ENCODE results near the gene PAXX. TPM values are rescaled to one million over a fixed set of nuclear protein-coding genes. Genes with fewer than 3 reads are reported as not detected.

Gene PAXX
- total RNA-seq, result 14.9 and 23.6 TPM in 2 replicates

GRCh38 chr9:136991993-136992818 lies at the start of gene PAXX:
PAXX (plus strand) TSS chr9:136992422; CDS start chr9:136992444, 22 bp downstream.

GRCh38 chr9:136944519-136945332 lies 47.5 kb upstream of the PAXX start, which contains the start of the genes C8G and FBXW5:
C8G (plus strand) TSS chr9:136945243; CDS start chr9:136945321, 78 bp downstream.
FBXW5 (minus strand) TSS chr9:136944738; CDS start chr9:136944083, 655 bp downstream.

GRCh38 chr9:136951541-136952320 lies 40.5 kb upstream of the PAXX start, which contains the start of gene LCN12:
LCN12 (plus strand) TSS chr9:136952273; CDS start chr9:136952328, 55 bp downstream.

GRCh38 chr9:136977223-136977622 lies 15.0 kb upstream of the PAXX start, which contains the start of gene PTGDS:
PTGDS (plus strand) TSS chr9:136977504; CDS start chr9:136977579, 75 bp downstream.

GRCh38 chr9:136982232-136983051 lies 9.8 kb upstream of the PAXX start, which contains the start of gene LCNL1:
LCNL1 (plus strand) TSS chr9:136982993; CDS start chr9:136983587, 594 bp downstream.

GRCh38 chr9:136996361-136997292 lies 4.4 kb downstream of the PAXX start, which contains the start of gene CLIC3:
CLIC3 (minus strand) TSS chr9:136996568; CDS start chr9:136996543, 25 bp downstream.

GRCh38 chr9:137027369-137028262 lies 35.4 kb downstream of the PAXX start, which contains the start of gene ABCA2:
ABCA2 (minus strand) TSS chr9:137028237; CDS start chr9:137028140, 97 bp downstream.

GRCh38 chr9:137031904-137032640 lies 39.9 kb downstream of the PAXX start, which contains the start of gene FUT7:
FUT7 (minus strand) TSS chr9:137032088; CDS start chr9:137031991, 97 bp downstream.

Other genes with a start within 250 kb of the PAXX start
- not detected in 2 replicates for gene LCN10, start 249.5 kb upstream of the PAXX start, total RNA-seq
- not detected in 2 replicates for gene LCN6, start 243.9 kb upstream of the PAXX start, total RNA-seq
- gene LCN8, start 234.2 kb upstream of the PAXX start, total RNA-seq, result not detected in 2 replicates
- not detected in 2 replicates for gene LCN15, start 227.9 kb upstream of the PAXX start, total RNA-seq
- gene TMEM141, start 201.1 kb upstream of the PAXX start, total RNA-seq, result 84.2 and 95.0 TPM in 2 replicates
- under 0.01 and 0.28 TPM in 2 replicates for gene CCDC183, start 196.1 kb upstream of the PAXX start, total RNA-seq
- 41.4 and 79.9 TPM in 2 replicates for gene RABL6, start 184.5 kb upstream of the PAXX start, total RNA-seq
- gene AJM1, start 149.9 kb upstream of the PAXX start, total RNA-seq, result 1.5 and 6.8 TPM in 2 replicates
- 96.0 and 110 TPM in 2 replicates for gene PHPT1, start 143.0 kb upstream of the PAXX start, total RNA-seq
- 3.3 and 9.6 TPM in 2 replicates for gene MAMDC4, start 140.1 kb upstream of the PAXX start, total RNA-seq
- gene EDF1, start 126.1 kb upstream of the PAXX start, total RNA-seq, result 297 and 393 TPM in 2 replicates
- 9.0 and 28.9 TPM in 2 replicates for gene TRAF2, start 105.9 kb upstream of the PAXX start, total RNA-seq
- gene FBXW5, start 47.7 kb upstream of the PAXX start, total RNA-seq, result 161 and 176 TPM in 2 replicates
- gene C8G, start 47.2 kb upstream of the PAXX start, total RNA-seq, result 0.19 TPM in 1 of 2 replicates, not detected in the other
- gene LCN12, start 40.1 kb upstream of the PAXX start, total RNA-seq, result not detected in 2 replicates
- 1.7 TPM in 1 of 2 replicates, not detected in the other for gene PTGDS, start 14.9 kb upstream of the PAXX start, total RNA-seq
- gene LCNL1, start 9.4 kb upstream of the PAXX start, total RNA-seq, result 0.85 TPM in 1 of 2 replicates, not detected in the other
- 0.56 and 1.7 TPM in 2 replicates for gene CLIC3, start 4.1 kb downstream of the PAXX start, total RNA-seq
- gene ABCA2, start 35.8 kb downstream of the PAXX start, total RNA-seq, result 10.4 and 20.3 TPM in 2 replicates
- gene FUT7, start 39.7 kb downstream of the PAXX start, total RNA-seq, result not detected in 2 replicates
- gene NPDC1, start 53.8 kb downstream of the PAXX start, total RNA-seq, result 14.6 and 20.3 TPM in 2 replicates
- gene ENTPD2, start 61.6 kb downstream of the PAXX start, total RNA-seq, result not detected in 2 replicates
- gene SAPCD2, start 78.1 kb downstream of the PAXX start, total RNA-seq, result 0.85 and 10.4 TPM in 2 replicates
- gene UAP1L1, start 85.1 kb downstream of the PAXX start, total RNA-seq, result 5.9 and 16.1 TPM in 2 replicates
- gene MAN1B1, start 94.6 kb downstream of the PAXX start, total RNA-seq, result 67.3 and 120 TPM in 2 replicates
- gene DPP7, start 122.3 kb downstream of the PAXX start, total RNA-seq, result 33.9 and 69.9 TPM in 2 replicates
- gene GRIN1, start 146.7 kb downstream of the PAXX start, total RNA-seq, result under 0.01 and 0.19 TPM in 2 replicates
- not detected in 2 replicates for gene LRRC26, start 177.6 kb downstream of the PAXX start, total RNA-seq
- gene TMEM210, start 179.6 kb downstream of the PAXX start, total RNA-seq, result not detected in 2 replicates
- 16.9 and 21.5 TPM in 2 replicates for gene ANAPC2, start 196.1 kb downstream of the PAXX start, total RNA-seq
- 43.1 and 109 TPM in 2 replicates for gene SSNA1, start 196.3 kb downstream of the PAXX start, total RNA-seq
- 4.2 and 7.7 TPM in 2 replicates for gene TPRN, start 208.3 kb downstream of the PAXX start, total RNA-seq
- 36.9 and 42.9 TPM in 2 replicates for gene TMEM203, start 213.2 kb downstream of the PAXX start, total RNA-seq
- 2.8 and 5.9 TPM in 2 replicates for gene NDOR1, start 213.3 kb downstream of the PAXX start, total RNA-seq
- gene RNF208, start 229.8 kb downstream of the PAXX start, total RNA-seq, result 0.19 and 0.28 TPM in 2 replicates
- under 0.01 and 0.19 TPM in 2 replicates for gene CYSRT1, start 232.8 kb downstream of the PAXX start, total RNA-seq
- gene RNF224, start 235.1 kb downstream of the PAXX start, total RNA-seq, result not detected in 2 replicates
- gene SLC34A3, start 238.5 kb downstream of the PAXX start, total RNA-seq, result not detected in 2 replicates
- 99.2 and 1,104 TPM in 2 replicates for gene TUBB4B, start 248.9 kb downstream of the PAXX start, total RNA-seq

Measured in regular cardiac myocyte (primary cell).